HG02943 (cell line): ENCODE data around the gene DAAM1.
A peak's percentile ranks its signal among the peaks of the same experiment; 100 is the strongest.

Source experiments
- ATAC-seq: cut with Tn5 transposase; IDR thresholded peaks from one replicate; pipeline ENCODE4 v1.9.1; 2021; ENCODE audit warnings: mild to moderate bottlenecking, low read depth, moderate library complexity; ENCODE audit not compliant: unreplicated experiment

Gene DAAM1

DNA sequence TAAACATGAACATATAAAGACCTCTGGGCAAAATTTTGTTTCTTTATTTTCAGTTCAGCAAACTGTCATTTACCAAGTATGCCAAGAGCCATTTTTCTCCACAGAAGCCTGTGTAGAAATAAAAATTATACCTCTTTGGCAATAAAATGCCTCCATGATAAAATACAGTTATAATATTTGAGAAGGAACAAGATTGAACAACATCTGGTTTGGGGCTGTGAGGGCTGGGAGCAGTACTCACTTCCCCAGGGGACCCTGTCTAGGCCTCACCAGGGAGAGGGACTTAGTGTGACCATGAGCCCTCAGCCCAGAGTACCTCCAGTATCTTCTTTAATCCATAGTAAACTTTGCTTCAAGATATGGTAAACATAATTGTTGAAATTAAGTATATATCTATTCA lies 65.1 kb downstream of the DAAM1 start:
- ATAC-seq = no peak

DNA sequence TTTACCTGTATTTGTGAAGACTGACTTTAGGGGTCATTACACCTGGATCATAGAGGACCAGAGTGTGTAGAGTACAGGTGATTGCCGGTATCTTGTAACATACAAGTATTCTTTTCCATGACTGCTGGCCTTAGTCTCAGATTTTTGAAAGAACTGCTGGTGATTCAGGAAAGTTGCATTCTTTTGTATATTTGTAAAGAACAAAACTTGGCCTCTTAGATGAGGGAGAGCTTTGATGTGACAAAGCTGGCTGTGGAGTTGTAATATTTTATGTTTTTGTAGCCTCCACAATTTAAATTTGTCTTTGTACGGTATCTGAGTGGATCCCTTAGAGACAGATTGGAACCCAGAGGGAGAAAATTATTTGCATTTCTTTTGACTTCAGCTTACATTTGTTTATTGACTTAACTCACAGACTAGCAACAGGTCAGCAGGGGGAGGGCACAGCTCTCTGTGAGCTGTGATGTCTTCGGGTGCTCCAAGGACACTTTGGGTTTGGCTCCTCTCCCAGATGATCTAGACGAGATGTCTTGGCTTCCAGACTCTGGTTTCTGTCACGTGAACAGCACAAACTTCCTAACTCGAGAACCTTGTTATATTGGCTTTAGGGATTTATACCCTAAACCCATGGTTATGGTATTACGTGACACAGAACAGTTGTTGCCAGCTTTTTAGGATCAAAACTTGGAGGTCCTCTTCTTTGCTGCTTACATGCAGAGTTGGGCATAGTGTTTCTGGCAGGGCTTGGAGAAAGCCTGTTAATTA lies 65.9 kb downstream of the DAAM1 start:
- ATAC-seq = no peak

DNA sequence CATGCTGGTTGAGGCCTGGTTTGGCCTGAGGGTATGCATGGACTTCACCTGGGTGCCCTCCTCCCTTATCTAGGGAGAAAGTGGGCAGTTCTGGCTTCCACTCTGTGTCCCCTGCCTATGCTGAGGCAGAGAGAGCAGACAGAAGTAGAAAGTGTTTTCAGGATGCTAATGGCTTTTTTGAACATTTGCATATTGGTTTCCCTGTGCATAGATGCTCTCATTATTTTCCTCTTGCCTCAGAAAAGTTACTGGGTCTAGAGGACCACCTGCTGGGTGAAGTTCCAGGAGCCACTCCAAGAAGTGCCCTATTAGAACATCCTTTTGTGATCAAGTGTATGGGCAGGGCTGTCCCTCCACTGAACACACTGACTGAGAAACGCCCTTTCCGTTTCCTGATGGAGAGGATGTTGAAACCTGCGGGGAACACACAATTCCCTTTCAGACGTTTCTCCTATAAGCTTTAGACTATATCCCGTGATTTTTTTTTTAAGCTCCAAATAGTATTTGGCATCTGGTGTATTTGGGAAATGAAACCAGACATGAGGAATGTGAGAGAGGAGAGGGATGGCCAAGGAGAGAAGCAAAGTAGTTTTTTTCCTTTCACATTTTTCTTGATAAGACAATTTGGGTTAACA lies 66.6 kb downstream of the DAAM1 start:
- no peak for ATAC-seq

DNA sequence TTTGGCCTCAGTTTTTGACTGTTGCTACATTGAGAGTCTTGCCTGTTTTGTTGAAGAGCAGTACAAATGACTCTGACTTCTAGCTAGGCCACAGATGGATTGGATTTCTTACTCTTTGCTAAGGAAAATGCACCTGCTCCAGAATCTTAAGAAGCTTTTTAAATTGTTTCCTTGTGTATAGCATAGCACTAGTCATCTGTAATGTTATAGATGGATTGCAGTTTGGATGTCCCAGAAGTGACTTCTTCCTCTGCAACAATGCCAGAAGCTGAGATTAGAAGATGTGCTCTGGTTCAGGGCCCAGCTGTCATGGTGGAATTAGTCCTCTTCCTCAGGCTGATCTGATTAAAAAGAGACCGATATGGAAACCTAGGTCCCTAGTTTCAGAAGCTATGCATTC lies 67.9 kb downstream of the DAAM1 start:
- no peak for ATAC-seq

DNA sequence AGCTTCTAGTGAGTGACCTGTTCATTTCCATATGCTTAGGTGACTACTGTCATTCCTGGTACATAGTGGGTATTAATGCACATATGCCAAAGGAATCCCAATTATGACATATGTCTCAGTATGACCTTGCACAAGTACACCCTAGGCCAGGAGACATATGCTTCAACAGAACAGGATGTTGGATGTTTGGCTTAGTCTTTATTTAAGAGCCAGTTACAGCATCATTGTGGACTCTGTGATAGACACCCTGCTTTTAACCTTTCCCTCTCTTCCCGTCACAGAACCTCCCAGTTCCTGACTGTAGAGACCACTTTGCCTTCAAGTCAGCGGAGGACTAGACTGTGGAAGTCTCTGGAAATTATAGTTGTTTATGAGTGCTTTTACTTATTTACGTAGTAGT lies 72.9 kb downstream of the DAAM1 start:
- no peak for ATAC-seq

GRCh38 chr14:59262717-59263454 lies 74.4 kb downstream of the DAAM1 start:
- no peak for ATAC-seq

- ATAC-seq = no peak
Observed at GRCh38 chr14:59265808-59266207, 77.3 kb downstream of the DAAM1 start.

DNA sequence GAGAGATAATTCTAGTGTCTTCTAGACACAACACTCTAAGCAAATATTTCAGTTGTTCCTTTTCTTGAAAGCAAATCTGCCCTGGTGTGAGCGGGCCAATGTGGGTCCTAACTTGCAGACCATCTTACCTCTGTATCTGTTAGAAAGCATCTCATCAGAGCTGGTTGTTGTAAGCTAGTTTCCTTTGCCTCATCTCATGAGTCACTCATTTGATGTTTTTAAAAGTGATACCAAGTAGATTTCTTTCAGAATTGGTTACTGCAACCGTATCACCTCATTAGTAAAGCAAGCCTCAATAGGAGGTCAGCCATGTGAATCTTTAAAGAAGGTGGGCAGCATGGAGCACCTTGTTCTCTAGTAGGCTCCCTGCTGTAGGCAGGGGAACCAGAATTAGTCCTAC lies 78.6 kb downstream of the DAAM1 start:
- no peak for ATAC-seq

- ATAC-seq = no peak
Observed at GRCh38 chr14:59268011-59268410, 79.5 kb downstream of the DAAM1 start.

DNA sequence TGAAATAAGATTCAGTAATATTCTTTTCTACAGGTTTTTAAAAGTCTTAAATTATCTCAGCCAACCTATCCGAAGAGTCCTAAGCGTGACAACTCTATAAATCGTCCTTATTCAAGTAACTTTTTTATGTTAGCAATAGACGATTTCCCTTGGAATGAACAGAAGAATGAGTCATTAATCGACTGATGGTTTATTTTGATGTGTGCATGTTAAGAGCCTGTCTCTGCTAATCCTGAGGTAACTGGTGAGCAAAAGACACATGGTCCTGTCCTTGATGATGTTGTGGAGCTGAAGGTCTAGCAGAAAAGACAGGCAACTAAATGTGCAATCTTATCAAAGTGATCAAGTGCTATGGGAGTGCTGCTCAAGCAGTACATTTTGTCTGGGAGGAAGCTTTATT lies 80.4 kb downstream of the DAAM1 start:
- ATAC-seq = no peak

DNA sequence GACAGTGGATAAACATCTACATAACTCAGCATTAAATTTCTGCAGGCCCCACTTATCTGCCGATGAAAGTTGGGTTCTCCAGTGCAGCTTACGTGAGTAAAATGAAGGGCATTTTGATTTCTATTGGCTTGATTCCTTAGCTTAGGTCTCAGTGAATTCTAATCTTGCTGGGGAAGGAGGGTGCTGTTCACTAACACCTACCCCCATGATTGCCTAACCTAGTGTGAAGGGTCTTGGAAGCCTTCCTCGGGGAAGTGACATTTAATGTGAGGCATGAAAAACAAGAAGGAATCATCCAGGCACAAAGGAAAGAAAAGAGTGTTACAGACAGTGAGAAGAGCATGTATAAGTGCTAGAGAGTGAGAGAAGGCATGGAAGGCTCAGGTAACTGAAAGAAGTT lies 81.0 kb downstream of the DAAM1 start:
- no peak for ATAC-seq

- ATAC-seq = no peak
Observed at GRCh38 chr14:59271256-59271655, 82.8 kb downstream of the DAAM1 start.

DNA sequence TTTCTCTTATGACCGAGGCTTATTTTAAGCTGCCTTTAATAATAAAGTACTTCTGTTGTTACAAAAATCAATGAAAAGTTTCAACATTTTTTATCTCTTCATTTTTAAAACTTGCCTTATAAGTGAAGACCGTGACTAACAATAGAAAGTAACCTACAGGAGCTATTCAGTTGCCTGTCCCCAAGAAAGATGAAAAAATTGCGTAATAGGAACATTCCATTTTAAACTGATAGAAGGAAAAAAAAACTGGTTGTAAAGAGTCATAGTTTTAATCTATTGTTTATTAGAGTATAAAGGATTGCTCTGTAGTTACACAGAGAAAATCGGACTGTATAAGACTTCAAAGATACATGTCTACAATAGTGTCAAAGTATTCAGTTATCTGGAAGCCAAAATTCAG lies 83.3 kb downstream of the DAAM1 start:
- no peak for ATAC-seq

DNA sequence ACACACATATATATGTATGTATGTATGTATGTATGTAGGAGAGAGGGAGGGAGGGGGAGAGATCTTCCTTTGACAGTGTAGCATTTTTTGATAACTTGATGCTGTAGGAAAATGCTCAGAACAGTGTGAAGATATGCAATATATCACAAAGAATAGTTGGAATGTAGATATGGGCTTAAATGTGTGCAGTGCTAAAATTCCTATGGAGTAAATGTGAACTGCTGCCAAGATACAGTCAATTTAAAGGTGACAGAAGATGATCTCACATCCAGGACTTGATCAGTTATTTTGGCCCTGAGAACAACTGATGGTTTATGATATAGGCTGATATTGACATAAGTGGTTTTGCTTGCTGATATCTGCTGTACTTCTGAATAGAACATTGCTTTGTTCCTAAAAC lies 84.2 kb downstream of the DAAM1 start:
- ATAC-seq = no peak

DNA sequence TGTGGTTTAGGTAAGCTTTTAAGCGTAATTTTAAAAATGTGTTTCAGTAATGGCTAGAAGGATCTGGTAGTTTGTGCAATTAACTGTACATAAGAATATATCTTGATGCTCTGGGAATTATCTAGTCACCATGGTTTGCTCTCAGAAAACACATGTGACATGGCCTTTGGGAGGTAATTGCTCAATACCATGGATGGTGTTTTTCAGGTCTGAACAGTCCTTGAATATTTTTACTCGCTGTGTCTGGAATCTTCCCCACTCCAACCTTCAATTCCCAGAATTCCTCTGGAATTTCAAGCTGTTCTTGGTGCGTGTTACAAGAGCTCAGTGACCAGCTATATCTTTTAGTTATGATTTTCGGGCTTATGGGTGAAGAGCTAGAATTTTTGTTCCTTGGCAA lies 85.3 kb downstream of the DAAM1 start:
- no peak for ATAC-seq

DNA sequence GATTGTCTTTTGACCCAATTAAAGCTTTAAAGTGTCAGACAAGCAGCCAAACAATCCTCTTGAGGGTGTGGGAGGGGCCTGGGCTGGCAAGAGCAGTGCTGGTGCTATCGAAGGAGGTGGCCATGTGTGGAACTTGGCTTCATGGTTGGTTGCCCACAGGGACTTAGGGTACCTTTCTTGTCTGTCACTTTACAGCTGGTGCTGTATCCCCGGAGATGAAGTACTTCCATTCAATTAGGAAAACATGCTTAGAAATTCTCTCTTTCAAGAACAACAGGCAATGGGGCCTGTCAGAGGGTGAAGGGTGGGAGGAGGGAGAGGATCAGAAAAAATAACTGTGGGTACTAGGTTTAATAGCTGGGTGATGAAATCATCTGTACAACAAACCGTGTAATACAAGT lies 86.5 kb downstream of the DAAM1 start:
- ATAC-seq = peak; percentile 55

- peak; percentile 77 for ATAC-seq
Observed at GRCh38 chr14:59275668-59276067, 87.2 kb downstream of the DAAM1 start.

DNA sequence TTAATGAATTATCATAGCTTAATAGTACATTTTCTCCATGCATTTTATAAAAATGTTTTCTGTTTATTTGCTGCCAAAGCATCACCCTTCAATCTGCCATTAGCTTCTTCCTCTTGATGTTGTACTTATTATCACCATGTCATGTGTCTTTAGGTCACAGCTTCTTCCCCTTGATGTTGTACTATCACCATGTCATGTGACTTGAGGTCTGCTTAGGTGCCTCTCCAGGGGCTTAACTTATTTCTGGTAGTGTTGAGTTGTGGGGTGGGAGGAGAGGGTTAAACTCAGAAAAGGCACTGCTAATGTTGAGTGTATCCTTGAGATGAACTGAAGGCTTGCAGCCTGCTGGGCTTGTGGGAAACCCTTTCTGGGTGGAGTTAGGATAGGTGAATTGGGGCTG lies 87.8 kb downstream of the DAAM1 start:
- no peak for ATAC-seq

DNA sequence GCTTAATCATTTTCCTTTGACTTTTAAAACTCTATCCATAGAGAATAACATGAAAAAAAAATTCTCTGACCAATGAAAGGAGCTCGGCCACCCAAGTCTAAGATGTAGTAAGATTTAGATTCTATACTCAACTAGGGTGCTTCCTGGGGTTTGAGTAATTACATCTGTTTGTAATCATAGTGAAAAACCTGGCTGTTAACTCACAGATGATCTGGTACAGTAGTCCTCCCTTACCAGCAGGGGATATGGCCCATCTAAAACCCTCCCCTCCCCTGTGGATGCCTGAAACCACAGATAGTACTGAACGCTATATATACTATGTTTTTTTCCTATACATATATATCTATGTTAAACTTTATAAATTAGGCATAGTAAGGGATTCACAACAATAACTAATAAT lies 89.2 kb downstream of the DAAM1 start:
- ATAC-seq = no peak

- no peak for ATAC-seq
Observed at GRCh38 chr14:59278111-59278510, 89.6 kb downstream of the DAAM1 start.

- no peak for ATAC-seq
Observed at GRCh38 chr14:59280961-59281360, 92.5 kb downstream of the DAAM1 start.
